ENCODE data around the gene CNGA1.
A peak's percentile ranks its signal among the peaks of the same experiment; 100 is the strongest.
"Not testable (repeated sequence)": the region's sequence is repeated elsewhere in the genome, so short reads cannot be mapped to it uniquely, and the experiment has no call there.

Gene CNGA1

DNA sequence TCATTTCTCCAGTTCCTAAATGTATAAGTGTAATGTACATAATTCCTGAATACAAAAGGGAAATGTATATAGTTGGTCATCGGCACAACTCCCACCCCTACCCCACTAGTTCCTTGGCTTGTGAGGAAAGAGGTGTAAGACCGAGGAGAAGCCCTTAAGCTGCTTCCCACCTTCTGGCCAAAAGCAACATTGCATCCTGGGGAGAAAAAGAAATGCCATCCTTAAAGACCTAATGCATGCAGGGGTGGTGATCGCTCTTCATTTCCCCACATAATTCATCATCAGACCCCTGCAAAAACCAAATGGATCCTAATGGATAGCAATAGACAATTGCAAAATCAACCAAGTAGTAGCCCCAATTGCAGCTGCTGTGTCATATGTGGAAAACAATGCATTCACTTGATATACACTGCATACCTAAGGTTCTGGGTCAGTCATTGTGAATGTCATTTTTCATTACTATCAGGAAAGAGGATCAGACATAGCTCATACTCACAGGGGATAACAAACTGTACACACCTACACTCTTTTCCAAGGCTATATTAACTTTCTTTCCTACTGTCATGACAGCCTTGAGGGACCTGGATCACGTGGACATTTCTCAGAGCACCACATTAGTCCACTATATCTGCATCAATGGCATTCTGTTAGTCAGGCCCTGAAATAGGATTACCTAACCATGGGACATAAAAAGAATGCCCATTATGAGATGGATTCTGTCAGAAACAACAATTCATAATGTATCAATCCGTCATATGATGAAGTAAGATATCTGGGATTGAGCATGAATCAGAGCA lies 70.4 kb downstream of the CNGA1 start:
- no peak for DNase-seq

DNA sequence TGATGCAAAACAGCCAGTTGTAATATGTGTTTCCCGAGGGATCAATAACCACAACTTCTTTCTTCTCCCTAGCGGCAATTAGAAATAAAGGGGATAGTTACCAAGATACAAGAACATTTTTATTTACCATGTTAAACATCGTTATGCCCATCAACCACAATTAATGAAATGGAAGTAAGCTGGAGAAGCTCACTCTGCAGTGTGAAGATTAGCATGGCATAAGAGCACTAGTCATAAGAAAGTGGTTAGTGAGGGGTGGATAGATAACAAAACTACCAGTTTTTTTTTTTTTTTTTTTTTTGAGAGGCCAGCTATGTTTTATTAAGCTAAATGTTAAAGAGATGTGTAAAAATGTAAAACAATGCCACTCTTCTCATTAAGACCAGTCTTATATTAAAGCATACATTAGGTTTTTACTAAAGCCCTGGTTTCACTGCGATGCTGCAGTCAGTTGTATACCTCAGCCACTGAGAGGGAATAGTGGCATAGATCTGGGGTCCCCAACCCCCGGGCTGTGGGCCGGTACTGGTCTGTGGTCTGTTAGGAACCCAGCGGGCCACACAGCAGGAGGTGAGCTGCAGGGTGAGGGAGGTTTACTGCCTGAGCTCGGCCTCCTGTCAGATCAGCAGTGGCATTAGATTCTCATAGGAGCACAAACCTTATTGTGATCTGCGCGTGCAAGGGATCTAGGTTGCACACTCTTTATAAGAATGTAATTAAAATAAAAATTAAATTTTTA lies 74.2 kb downstream of the CNGA1 start:
- DNase-seq = no peak

DNA sequence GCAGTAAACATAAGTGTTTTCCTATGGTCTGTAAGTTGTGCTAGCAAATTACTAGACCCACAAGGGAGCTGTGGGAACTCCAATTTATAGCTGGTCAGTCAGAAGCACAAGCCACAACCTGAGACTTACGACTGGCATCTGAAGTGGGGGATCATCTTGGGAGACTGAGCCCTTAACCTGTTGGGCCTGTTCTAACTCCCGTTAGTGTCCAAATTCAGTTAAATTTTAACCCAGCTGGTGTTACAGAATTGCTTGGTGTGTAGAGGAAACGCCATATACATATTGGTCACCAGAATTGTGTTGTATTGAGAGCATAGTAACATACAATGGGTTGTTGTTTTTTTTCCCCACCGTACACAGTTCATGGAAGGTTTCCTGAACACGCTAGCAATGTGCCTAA lies 77.0 kb downstream of the CNGA1 start:
- no peak for DNase-seq

DNA sequence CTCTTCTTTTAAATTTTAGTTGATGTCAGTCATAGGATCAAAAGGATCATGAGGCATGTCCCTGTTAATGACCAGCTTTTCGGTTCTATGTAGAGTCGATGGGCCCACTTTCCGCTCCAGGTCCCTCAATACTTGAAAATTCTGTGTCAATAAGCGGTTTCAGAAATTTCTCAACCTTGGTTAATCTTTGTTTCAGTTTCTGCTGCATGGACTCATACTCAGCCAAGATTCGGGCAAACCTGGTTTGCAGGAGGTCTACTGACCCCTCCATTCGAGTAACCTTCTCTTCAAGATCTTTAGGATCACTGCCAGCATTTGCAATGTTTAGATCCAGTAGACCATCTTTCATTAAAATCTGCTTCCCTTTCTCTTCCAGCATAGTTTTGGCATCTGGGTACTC lies 80.1 kb downstream of the CNGA1 start:
- DNase-seq = no peak

DNA sequence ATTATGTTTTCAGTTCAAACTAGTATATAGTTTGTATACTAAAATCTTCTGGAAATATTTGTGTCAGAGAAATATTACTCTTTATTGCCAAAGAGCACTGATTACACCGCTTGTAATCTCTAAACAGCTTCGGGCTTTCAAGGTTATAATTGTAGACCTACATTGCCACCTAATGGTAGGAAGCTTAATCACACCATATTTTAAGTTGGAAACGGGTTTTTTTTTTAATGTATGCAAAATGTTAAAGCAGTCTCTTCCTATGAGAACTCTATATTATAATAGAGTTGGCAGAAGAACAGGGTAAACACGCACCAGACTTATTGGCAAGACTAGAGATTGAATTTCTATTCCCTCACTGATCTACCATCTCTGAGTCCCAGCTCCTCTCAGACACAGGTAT lies 82.6 kb downstream of the CNGA1 start:
- DNase-seq = no peak

DNA sequence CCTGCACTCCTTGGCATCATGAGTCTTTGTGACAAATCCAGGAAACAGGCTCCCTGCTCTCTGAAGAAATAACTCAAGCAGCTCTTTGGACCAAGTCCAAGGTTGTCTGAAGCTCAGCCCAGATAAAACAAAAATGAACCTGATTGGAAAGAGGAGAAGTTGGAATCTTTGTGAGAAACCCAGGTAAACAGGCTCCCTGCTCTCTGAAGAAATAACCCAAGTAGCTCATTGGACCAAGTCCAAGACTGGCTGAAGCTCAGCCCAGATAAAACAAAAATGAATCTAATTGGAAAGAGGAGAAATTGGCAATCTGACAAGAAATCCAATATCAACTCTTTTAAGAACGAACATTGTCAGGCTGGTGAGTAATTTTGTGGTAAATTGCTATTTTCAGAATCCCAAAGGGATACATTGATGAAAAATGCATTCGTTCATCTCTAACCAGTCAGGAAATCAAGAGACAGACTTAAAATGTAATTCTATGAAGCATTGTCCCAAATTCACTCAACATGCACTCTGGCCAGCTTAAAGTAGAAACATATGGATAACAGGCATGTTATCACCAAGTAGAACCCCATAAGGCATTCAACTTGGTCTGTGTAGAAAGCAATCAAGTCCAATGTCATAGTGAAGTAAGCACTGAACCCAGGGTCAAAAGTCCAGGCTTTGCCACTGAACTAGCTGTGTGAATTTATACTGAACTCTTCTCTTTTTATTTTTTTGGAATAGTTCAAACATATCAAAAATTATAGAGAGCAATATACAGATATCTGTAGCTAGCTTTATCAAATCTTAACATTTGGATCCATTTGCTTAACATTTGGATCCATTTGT lies 85.3 kb downstream of the CNGA1 start:
- DNase-seq = no peak

DNA sequence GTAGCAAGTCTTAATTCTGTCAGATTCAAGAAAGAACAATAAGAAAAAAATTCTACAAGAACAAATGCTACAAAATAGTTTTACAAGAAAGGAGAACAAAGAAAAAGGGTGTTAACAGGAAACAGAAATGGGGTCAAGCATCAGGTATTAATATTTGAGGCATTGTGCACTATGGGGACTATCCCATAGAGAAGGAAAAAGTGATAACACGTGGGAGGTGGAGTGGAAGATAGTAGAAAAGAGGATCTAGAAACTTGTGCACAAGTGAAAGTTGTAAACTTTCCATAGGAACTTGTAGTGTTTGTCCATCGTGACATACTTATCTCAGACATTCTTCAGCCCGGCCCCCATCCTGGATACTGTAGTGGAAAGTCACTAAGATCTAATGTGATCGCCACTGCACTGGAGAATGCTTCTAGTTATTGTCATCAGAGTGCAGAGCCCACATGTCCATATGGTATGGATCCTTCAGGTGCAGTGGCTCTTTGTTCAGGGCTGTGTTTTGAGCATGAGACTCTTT lies 86.7 kb downstream of the CNGA1 start:
- DNase-seq = no peak

DNA sequence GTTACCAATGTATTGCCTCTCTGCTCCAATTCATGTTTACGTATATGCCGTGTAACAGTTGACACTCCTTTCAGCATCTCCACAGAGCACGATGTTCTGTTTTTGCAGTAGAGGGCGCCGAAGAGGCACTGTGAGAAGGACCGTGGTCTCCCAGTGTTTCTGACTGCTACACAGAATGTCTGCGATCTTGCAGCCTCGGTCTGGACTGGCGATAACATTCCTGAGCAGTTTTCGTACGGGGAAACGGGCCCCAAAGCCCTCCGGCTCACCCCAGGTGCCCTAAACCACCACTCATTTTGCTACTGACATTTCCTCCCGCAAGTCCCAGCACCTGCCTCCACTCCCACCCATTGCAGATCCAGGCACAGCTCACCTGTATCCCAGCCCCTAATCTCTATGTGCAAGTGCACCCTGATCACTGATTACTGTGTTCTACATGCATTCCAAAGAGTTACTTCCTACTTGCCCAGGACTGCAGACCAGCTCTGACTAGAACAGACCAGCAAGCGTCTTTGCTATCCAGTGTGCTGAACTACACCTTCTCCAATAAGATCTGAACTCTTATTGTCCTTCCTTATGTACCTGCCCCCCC lies 89.7 kb downstream of the CNGA1 start:
- peak; percentile 41 for DNase-seq

DNA sequence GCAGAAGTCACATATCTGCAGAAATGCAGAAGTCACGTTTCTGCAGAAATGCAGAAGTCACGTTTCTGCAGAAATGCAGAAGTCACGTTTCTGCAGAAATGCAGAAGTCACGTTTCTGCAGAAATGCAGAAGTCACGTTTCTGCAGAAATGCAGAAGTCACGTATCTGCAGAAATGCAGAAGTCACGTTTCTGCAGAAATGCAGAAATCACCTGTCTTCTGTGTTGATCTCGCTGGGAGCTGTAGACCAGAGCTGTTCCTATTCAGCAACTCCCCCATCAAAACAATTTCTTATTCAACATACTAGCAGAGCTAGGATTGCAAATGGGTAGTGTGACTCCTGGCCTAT lies 93.2 kb downstream of the CNGA1 start:
- DNase-seq = not testable (repeated sequence)

DNA sequence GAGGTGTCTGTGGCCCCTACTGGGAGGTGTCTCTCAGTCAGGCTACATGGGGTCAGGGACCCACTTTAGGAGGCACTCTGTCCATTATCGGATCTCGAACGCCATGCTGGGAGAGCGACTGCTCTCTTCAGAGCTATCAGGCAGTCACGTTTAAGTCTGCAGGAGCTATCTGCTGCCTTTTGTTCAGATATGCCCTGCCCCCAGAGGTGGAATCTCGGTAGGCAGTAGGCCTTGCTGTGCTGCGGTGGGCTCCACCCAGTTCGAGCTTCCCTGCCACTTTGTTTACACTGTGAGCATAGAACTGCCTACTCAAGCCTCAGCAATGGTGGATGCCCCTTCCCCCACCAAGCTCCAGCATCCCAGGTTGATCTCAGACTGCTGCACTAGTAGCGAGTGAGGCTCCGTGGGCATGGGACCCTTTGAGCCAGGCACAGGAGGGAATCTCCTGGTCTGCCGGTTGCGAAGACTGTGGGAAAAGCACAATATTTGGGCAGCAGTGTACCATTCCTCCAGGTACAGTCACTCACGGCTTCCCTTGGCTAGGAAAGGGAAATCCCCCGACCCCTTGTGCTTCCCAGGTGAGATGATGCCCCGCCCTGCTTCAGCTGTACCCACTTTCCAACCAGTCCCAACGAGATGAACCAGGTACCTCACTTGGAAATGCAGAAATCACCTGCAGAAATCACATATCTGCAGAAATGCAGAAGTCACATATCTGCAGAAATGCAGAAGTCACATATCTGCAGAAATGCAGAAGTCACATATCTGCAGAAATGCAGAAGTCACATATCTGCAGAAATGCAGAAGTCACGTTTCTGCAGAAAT lies 93.8 kb downstream of the CNGA1 start:
- not testable (repeated sequence) for DNase-seq

DNA sequence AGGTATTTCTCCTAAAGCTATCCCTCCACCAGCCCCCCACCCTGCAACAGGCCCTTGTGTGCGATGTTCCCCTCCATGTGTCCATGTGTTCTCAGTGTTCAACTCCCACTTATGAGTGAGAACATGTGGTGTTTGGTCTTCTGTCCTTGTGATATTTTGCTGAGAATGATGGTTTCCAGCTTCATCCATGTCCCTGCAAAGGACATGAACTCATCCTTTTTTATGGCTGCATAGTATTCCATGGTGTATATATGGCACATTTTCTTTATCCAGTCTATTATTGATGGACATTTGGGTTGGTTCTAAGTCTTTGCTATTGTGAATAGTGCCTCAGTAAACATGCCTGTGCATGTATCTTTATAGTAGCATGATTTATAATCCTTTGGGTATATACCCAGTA lies 99.3 kb downstream of the CNGA1 start:
- not testable (repeated sequence) for DNase-seq

DNA sequence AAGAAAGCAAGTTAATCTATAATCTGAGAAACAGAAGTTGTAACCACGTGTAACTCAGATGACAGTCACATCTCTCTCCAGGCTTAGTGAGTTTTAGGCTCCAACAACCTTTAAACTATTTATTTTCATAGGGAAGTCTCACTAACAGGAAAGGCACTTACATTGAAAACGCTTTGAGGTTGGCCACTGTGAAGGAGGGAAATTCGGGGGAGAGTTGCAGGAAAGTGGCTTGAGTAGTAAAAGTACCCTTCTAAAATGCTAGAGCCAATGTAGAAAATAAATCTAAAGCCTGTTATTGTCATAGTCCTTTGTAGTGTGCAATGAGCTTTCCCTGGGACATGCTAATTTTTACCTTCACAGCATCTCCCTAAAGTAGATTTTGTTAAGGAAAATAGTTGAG lies 101.1 kb downstream of the CNGA1 start:
- no peak for DNase-seq

DNA sequence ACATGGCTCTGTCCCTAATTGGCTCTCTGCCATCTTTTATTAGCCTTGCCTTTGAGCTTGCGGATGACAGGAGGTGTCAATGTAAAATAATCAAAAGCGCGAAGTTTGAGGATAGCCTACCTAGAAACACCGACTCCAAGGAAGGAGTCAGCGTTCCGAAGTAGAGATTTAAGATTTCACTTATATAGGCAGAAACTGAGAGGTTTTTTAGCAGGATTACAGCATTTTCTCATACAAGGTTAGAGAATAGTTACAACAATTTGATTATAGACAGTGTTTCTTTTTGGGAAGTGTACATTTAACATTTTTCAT lies 101.6 kb downstream of the CNGA1 start:
- DNase-seq = no peak

DNA sequence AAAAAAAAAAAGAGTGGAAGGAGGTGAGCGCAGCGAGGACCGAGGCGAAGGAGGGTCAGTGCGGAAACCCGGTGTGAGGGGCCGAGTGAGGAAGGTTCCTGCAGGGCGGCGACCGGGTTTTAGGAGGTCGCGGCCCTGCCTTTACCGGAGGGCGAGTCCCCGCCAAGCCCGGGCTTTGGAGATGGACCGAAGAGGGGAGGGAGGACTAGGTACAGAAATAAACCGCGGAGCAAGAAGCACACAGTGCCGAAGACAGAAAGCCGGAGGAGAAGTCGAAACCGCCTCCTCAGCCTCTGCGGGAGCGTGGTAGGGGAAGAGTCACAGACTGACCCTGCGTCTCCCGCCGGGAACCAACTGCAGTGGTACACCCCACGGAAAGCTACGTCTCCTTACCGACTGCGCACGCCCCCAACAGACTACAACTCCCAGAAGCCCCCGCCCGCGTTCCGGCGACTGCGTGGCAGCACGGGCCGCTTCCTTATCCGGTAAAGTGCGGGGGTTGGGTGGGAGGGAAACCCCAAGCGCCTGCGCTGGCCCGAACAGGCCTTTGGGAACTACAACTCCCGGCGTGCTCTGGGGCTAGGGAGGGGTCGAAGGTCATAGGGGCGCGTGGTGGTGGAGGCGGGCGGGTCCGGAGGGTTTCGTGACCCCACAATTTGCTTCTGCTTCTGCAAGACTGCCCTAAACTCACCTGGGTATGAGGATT lies 102.1 kb downstream of the CNGA1 start, which contains the start of gene NFXL1:
NFXL1 (minus strand) TSS at position 364 of the 706 bp plus-strand sequence. CDS start 380 bp downstream, outside the sequence.
- DNase-seq = peak; percentile 89

DNA sequence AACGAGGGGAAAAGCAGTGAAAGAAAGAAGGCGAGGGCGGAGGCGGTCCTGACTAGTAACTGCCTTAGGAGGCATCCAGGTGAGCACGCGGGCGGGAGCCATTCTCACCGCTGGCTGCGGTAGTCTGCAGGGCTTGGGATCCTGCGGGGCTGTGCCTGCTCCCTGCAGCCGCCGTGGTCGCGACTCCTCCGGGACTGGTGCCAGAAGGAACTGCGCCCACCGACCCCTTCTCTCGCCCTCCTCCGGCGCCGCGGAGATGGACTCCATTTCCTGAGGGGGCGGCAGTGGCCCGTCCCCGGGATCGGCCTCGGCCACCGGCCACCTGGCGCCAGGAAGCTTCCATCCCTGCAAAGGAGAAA lies 102.6 kb downstream of the CNGA1 start:
- DNase-seq = no peak

DNA sequence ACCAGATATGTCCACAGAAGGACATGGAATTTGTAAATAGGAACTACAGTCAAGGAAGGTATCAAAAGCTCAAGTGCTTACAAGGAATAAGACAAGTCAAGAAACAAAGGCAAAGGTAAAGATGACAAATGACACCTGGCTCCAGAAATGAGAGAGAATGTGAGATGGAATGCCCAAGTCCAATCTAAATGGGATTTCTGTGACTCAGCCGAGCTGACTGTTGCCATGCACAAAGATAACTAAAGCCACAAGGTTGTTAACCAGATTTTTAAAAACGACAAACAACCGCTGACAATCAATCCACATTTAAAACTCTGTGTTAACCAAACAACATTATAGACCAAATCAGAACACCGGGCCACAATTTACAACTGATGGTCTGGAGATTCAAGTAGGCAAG lies 103.2 kb downstream of the CNGA1 start:
- no peak for DNase-seq

DNA sequence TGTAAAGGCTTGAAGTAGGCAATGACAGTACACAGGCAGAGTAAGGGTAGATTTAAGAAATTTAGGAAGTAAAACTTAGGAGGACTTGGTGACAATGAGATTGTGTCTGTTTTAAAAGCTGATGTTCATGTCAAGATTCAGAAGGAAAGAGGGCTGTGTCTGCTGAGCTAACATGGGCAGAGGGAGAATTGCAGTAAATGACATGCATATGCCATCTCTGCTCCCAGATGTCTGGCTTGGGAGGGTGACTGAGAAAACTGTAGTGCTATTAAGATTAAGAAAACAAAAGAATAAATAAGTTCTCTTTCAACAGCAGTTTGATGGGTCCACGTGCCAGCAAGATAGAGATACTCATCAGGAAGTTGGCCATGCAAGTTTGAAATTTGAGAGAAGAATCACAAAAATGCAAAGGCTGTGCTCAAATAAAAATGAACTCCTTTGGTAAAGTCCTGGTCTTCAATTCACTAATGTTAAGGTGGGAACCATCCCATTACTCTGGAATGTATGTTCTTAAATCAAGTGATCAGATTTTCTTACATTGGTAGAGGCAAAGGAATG lies 109.3 kb downstream of the CNGA1 start:
- DNase-seq = no peak

DNA sequence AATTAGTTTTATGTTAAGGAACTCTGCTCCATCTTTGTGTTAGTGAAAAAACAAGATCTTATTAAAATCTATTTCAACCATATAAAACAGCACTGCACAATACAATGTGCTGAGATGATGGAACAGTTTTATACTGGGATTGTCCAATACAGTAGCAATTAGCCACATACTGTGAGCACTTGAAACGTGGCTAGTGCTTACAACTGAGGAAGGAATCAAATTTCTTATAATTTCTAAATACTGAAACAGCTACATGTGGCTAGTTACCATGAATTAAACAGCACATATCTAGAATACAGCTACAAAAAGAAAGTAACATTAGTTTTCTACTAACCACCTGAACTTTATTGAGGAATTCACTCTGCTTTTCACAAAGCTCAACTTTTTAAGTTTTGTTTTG lies 116.8 kb downstream of the CNGA1 start:
- DNase-seq = no peak

DNA sequence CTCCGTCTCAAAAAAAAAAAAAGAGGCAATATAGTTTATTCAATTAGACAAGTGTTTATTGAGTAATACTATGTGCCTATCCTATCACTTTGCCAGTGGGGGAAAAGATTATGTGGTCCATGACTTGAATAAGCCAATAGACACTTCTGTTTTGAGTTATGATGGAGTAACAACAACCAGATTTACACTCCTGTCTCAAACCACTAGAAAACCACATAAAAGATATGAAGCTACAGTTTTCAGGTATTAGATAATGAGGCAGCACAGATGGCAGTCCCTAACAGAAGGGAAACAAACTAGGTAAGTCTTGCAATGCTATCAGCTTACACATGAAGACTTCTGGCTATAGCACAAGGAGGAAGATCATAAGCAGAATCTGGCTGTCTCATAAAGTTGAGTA lies 124.6 kb downstream of the CNGA1 start:
- no peak for DNase-seq
